Measurements from ENCODE around the gene SHISAL2B.
"Not testable (repeated sequence)": the region's sequence is repeated elsewhere in the genome, so short reads cannot be mapped to it uniquely, and the experiment has no call there.

- TF ChIP-seq POLR2A (IDR thresholded peaks at IDR 0.05; ENCODE audit: extremely low read depth, insufficient read length); CTCF (IDR thresholded peaks at IDR 0.05; ENCODE audit: low read depth, low read length); MAX (IDR thresholded peaks at IDR 0.05; ENCODE audit: low read depth, low read length): not testable (repeated sequence)
Measured at GRCh38 chr5:64696414-64696813, 6.1 kb downstream of the SHISAL2B start.
